ENCODE measurements around the gene HMX1. TPM values are rescaled to one million over a fixed set of nuclear protein-coding genes. Genes with fewer than 3 reads are reported as not detected.

HMX1 gene
- total RNA-seq, 1 experiment from 2014 or later: 0.20 TPM

GRCh38 chr4:8908206-8908893 is 36.7 kb upstream of the HMX1 start:
- H3K4me1 ChIP-seq: no peaks in the 10 kb centered on the region
- ChIA-PET CTCF (no interaction called here), POLR2A (no interaction called here)
- peak in 1 of 2 experiments; percentile 17 for DNase-seq
- no peaks in the 10 kb centered on the region for H3K9me3 ChIP-seq
- intact Hi-C loops (cut with micrococcal nuclease; ENCODE audit: unreplicated experiment): no loop called here
- no peak for TF ChIP-seq CTCF (IDR thresholded peaks at IDR 0.05; ENCODE audit: insufficient read depth in 1 of 2, low read depth in 1 of 2, low read length in 1 of 2, severe bottlenecking in 1 of 2, unreplicated experiment in 1 of 2)
- Mint-ChIP-seq H3K36me3 (ENCODE audit: insufficient read depth, unreplicated experiment) (no peaks in the 10 kb centered on the region), H3K27ac (ENCODE audit: unreplicated experiment) (no peak overlapping the region), H3K4me1 (ENCODE audit: low read depth, unreplicated experiment) (no peaks in the 10 kb centered on the region), H3K4me3 (ENCODE audit: unreplicated experiment) (no peak overlapping the region), H3K9me3 (ENCODE audit: unreplicated experiment) (no peaks in the 10 kb centered on the region), H3K27me3 (ENCODE audit: insufficient read depth, unreplicated experiment) (peaks cover 23% of the 10 kb centered on the region)
- no peaks in the 10 kb centered on the region for H3K36me3 ChIP-seq (ENCODE audit: control insufficient read depth, insufficient read depth, low read length)
- no peaks in the 10 kb centered on the region for H3K27me3 ChIP-seq (replicated peaks; ENCODE audit: control insufficient read depth, insufficient read depth, low read length)
- no peak overlapping the region for H3K4me3 ChIP-seq (ENCODE audit: low read depth, low read length)
- no TSS peak for BruUV-seq (replicated peaks)

GRCh38 chr4:8907596-8908205 is 36.1 kb upstream of the HMX1 start:
- Histone ChIP-seq H3K27me3 (replicated peaks; ENCODE audit: control insufficient read depth, insufficient read depth, low read length) (no peaks in the 10 kb centered on the region), H3K36me3 (ENCODE audit: control insufficient read depth, insufficient read depth, low read length) (no peaks in the 10 kb centered on the region), H3K4me1 (no peaks in the 10 kb centered on the region), H3K9me3 (no peaks in the 10 kb centered on the region), H3K4me3 (ENCODE audit: low read depth, low read length) (no peak overlapping the region)
- DNase-seq: peak in 1 of 2 experiments; percentile 14
- intact Hi-C loops (cut with micrococcal nuclease; ENCODE audit: unreplicated experiment): no loop called here
- CTCF ChIA-PET: interaction anchor here (0.6 kb wide), 1 partner anchor 34 kb away, joined by 9 read pairs; no protein-coding TSS in a partner anchor
- no TSS peak for BruUV-seq (replicated peaks)
- no peak for TF ChIP-seq CTCF (IDR thresholded peaks at IDR 0.05; ENCODE audit: insufficient read depth in 1 of 2, low read depth in 1 of 2, low read length in 1 of 2, severe bottlenecking in 1 of 2, unreplicated experiment in 1 of 2)
- Mint-ChIP-seq H3K4me3 (ENCODE audit: unreplicated experiment) (no peak overlapping the region), H3K27ac (ENCODE audit: unreplicated experiment) (no peak overlapping the region), H3K4me1 (ENCODE audit: low read depth, unreplicated experiment) (no peaks in the 10 kb centered on the region), H3K36me3 (ENCODE audit: insufficient read depth, unreplicated experiment) (no peaks in the 10 kb centered on the region), H3K9me3 (ENCODE audit: unreplicated experiment) (no peaks in the 10 kb centered on the region), H3K27me3 (ENCODE audit: insufficient read depth, unreplicated experiment) (peaks cover 20% of the 10 kb centered on the region)
- POLR2A ChIA-PET: no interaction called here

- H3K36me3 ChIP-seq (ENCODE audit: control insufficient read depth, insufficient read depth, low read length): no peaks in the 10 kb centered on the region
- no peaks in the 10 kb centered on the region for H3K27me3 ChIP-seq (replicated peaks; ENCODE audit: control insufficient read depth, insufficient read depth, low read length)
- intact Hi-C loops (cut with micrococcal nuclease; ENCODE audit: unreplicated experiment): no loop called here
- no TSS peak for BruUV-seq (replicated peaks)
- Mint-ChIP-seq H3K27me3 (ENCODE audit: insufficient read depth, unreplicated experiment) (peaks cover 20% of the 10 kb centered on the region), H3K4me3 (ENCODE audit: unreplicated experiment) (no peak overlapping the region), H3K4me1 (ENCODE audit: low read depth, unreplicated experiment) (no peaks in the 10 kb centered on the region), H3K9me3 (ENCODE audit: unreplicated experiment) (no peaks in the 10 kb centered on the region), H3K27ac (ENCODE audit: unreplicated experiment) (no peak overlapping the region), H3K36me3 (ENCODE audit: insufficient read depth, unreplicated experiment) (no peaks in the 10 kb centered on the region)
- TF ChIP-seq CTCF (IDR thresholded peaks at IDR 0.05; ENCODE audit: insufficient read depth in 1 of 2, low read depth in 1 of 2, low read length in 1 of 2, severe bottlenecking in 1 of 2, unreplicated experiment in 1 of 2): no peak
- no peaks in the 10 kb centered on the region for H3K9me3 ChIP-seq
- no peak overlapping the region for H3K4me3 ChIP-seq (ENCODE audit: low read depth, low read length)
- no peaks in the 10 kb centered on the region for H3K4me1 ChIP-seq
- ChIA-PET POLR2A (no interaction called here), CTCF (interaction anchor here (0.6 kb wide), 1 partner anchor 34 kb away, joined by 9 read pairs; no protein-coding TSS in a partner anchor)
- DNase-seq: peak in 1 of 2 experiments; percentile 14
Observed at GRCh38 chr4:8906991-8907595, 35.5 kb upstream of the HMX1 start.

Data from Caco-2 (cell line).